ENCODE results near the gene H3-3A. TPM values are rescaled to one million over a fixed set of nuclear protein-coding genes. Genes with fewer than 3 reads are reported as not detected.

The H3-3A gene
- total and polyA plus RNA-seq, 2 of the 8 experiments (the other 6 are each of a cell fraction or from before 2014, with no cell fraction given), result 1,157 to 1,223 TPM

GRCh38 chr1:226069811-226070489 lies 7.4 kb downstream of the H3-3A start:
- Histone ChIP-seq H2BK20ac (ENCODE audit: low read length) (no peak overlapping the region), H2AFZ (ENCODE audit: low read length) (no peak overlapping the region), H3K79me2 (ENCODE audit: control insufficient read depth in 1 of 2, insufficient read depth in 2 of 2, low read length in 2 of 2) (peaks cover 25 to 57% of the 10 kb centered on the region in 2 experiments), H2BK12ac (ENCODE audit: low read depth, low read length) (no peak overlapping the region), H3K36me3 (ENCODE audit: control insufficient read depth in 2 of 4, insufficient read depth in 4 of 4, low read length in 3 of 4) (peaks cover 23 to 92% (median 53%) of the 10 kb centered on the region in 4 experiments), H2BK15ac (ENCODE audit: low read length) (no peak overlapping the region), H3K23ac (ENCODE audit: insufficient read length) (no peak overlapping the region), H3K4me2 (ENCODE audit: insufficient read depth in 1 of 2, low read depth in 2 of 2, low read length in 2 of 2) (no peak overlapping the region), H2BK120ac (replicated peaks; ENCODE audit: low read depth, low read length) (no peak overlapping the region), H3K27me3 (replicated peaks in 1 of 4; ENCODE audit: control insufficient read depth in 3 of 4, extremely low read depth in 1 of 4, insufficient read depth in 3 of 4, low read length in 3 of 4) (no peaks in the 10 kb centered on the region), H4K91ac (replicated peaks; ENCODE audit: insufficient read length, low read length) (no peak overlapping the region), H2AK5ac (ENCODE audit: low read depth, low read length) (no peak overlapping the region), H3K18ac (ENCODE audit: extremely low read depth, low read length) (no peak overlapping the region), H3K4me3 (ENCODE audit: extremely low read depth in 1 of 4, insufficient read depth in 2 of 4, low read depth in 3 of 4, low read length in 4 of 4) (no peak overlapping the region), H3K14ac (ENCODE audit: insufficient read length) (no peak overlapping the region), H3K9ac (replicated peaks in 1 of 4; ENCODE audit: extremely low read depth in 1 of 4, low read depth in 3 of 4, low read length in 3 of 4) (no peak overlapping the region), H4K20me1 (replicated peaks in 1 of 2; ENCODE audit: control insufficient read depth in 1 of 2, insufficient read depth in 2 of 2, low read length in 2 of 2) (peaks cover 30 to 41% of the 10 kb centered on the region in 2 experiments), H2BK5ac (ENCODE audit: low read depth, low read length) (no peak overlapping the region), H3K4ac (replicated peaks; ENCODE audit: insufficient read length, low read depth, low read length) (no peak overlapping the region), H4K8ac (ENCODE audit: extremely low read depth, insufficient read depth, low read length) (no peak overlapping the region), H3K56ac (replicated peaks; ENCODE audit: insufficient read length, low read depth, low read length) (no peak overlapping the region), H3K4me1 (replicated peaks in 1 of 4; ENCODE audit: control insufficient read depth in 3 of 4, insufficient read depth in 4 of 4, low read length in 3 of 4) (peaks cover 0 to 9% (median 2%) of the 10 kb centered on the region in 4 experiments; a peak in 4 of 7 replicates), H3K79me1 (ENCODE audit: low read depth, low read length) (peaks cover 2% of the 10 kb centered on the region; the same call in 1 of the 2 replicates), H3K9me3 (ENCODE audit: insufficient read depth in 2 of 2, low read depth in 1 of 2, low read length in 1 of 2) (no peaks in the 10 kb centered on the region), H3K27ac (ENCODE audit: low read depth, low read length) (no peak overlapping the region), H3K23me2 (ENCODE audit: low read depth, low read length) (peaks cover 1% of the 10 kb centered on the region; the same call in 1 of the 2 replicates), H4K5ac (ENCODE audit: insufficient read length, low read depth, low read length) (no peak overlapping the region)
- TF ChIP-seq RBBP5 (IDR thresholded peaks at IDR 0.05; ENCODE audit: borderline replicate concordance, low read depth, low read length) (no peak), CHD2 (IDR thresholded peaks at IDR 0.05; ENCODE audit: low read length) (no peak)
- DNase-seq (ENCODE audit: low read depth in 1 of 2, low spot score in 2 of 2) (no peak), FAIRE-seq (no peak)
- POLR2A ChIA-PET (ENCODE audit: partially characterized antibody), result interaction anchor here (0.6 to 5.5 kb wide), 13 partner anchors 7 to 209 kb away, joined by 3 to 43 read pairs (median 5); no protein-coding TSS in a partner anchor
- 93% methylated on average over 12 of the region's 13 CpGs; no CpG with 5 or more reads in 1 of the 2 experiments for WGBS, 2 experiments (ENCODE audit: extremely low coverage in 1 of 2, insufficient coverage in 1 of 2, insufficient read length in 1 of 2, insufficient replicate concordance in 2 of 2, low coverage in 1 of 2, low lambda C conversion rate in 2 of 2, missing lambda C conversion rate in 1 of 2)
- CTCF ChIA-PET (ENCODE audit: partially characterized antibody), result interaction anchor here (1.2 to 5.8 kb wide), 3 partner anchors 48 to 76 kb away, joined by 3 to 53 read pairs (median 6); no protein-coding TSS in a partner anchor

All from H1 (cell line).